ENCODE data around the gene ARHGAP32.
"Not testable (repeated sequence)": the region's sequence is repeated elsewhere in the genome, so short reads cannot be mapped to it uniquely, and the experiment has no call there.

ARHGAP32 gene

GRCh38 chr11:129006161-129006560, 186.0 kb downstream of the ARHGAP32 start:
- no peak overlapping the region for H3K4ac ChIP-seq (ENCODE audit: low read depth, low read length)
- no peak overlapping the region for H4K8ac ChIP-seq (ENCODE audit: low read depth, low read length)
- H4K91ac ChIP-seq (ENCODE audit: low read depth, low read length): no peak overlapping the region
- H3K23ac ChIP-seq (ENCODE audit: low read length): no peak overlapping the region
- no peaks in the 10 kb centered on the region for H3K79me2 ChIP-seq (ENCODE audit: control insufficient read depth, insufficient read depth, low read length, poor library complexity)
- no peak overlapping the region for H3K4me2 ChIP-seq (ENCODE audit: low read length)
- no peaks in the 10 kb centered on the region for H3K36me3 ChIP-seq (ENCODE audit: control insufficient read depth in 1 of 2, insufficient read depth in 2 of 2, low read length in 2 of 2)
- no peak overlapping the region for H2AFZ ChIP-seq (ENCODE audit: insufficient read depth, low read length, poor library complexity)
- no peak overlapping the region for H3K9ac ChIP-seq (ENCODE audit: low read length)
- H3K79me1 ChIP-seq (ENCODE audit: low read length): no peaks in the 10 kb centered on the region
- no peak overlapping the region for H2BK12ac ChIP-seq (ENCODE audit: low read length)
- no peaks in the 10 kb centered on the region for H3K27me3 ChIP-seq (ENCODE audit: insufficient read depth, low read length)
- H3K4me3 ChIP-seq (ENCODE audit: low read depth, low read length): no peak overlapping the region
- H3K27ac ChIP-seq (ENCODE audit: low read depth, low read length): no peak overlapping the region
- no peak overlapping the region for H2AK5ac ChIP-seq (ENCODE audit: low read length)
- H3K18ac ChIP-seq (ENCODE audit: low read length): no peak overlapping the region
- H2BK120ac ChIP-seq (ENCODE audit: insufficient read depth, low read length, poor library complexity): no peak overlapping the region
- no peak for DNase-seq
- WGBS (ENCODE audit: extremely low coverage, insufficient coverage, insufficient read length): no CpG with 5 or more reads among the region's 4 CpGs
- no peak overlapping the region for H2BK5ac ChIP-seq (ENCODE audit: low read depth, low read length, poor library complexity)
- H3K14ac ChIP-seq (ENCODE audit: low read length): no peak overlapping the region
- peaks cover 4% of the 10 kb centered on the region for H3K9me3 ChIP-seq (ENCODE audit: insufficient read depth, low read depth, low read length)
- no peaks in the 10 kb centered on the region for H3K4me1 ChIP-seq (ENCODE audit: control insufficient read depth in 1 of 2, insufficient read depth in 2 of 2, low read length in 2 of 2)
- no peak overlapping the region for H4K12ac ChIP-seq (ENCODE audit: low read depth, low read length)

- DNase-seq; H3K9ac ChIP-seq (ENCODE audit: low read length); H2AFZ ChIP-seq (ENCODE audit: insufficient read depth, low read length, poor library complexity); H4K8ac ChIP-seq (ENCODE audit: low read depth, low read length); H3K27me3 ChIP-seq (ENCODE audit: insufficient read depth, low read length); H2BK5ac ChIP-seq (ENCODE audit: low read depth, low read length, poor library complexity); H3K23ac ChIP-seq (ENCODE audit: low read length); H3K4me2 ChIP-seq (ENCODE audit: low read length); H2BK120ac ChIP-seq (ENCODE audit: insufficient read depth, low read length, poor library complexity); H3K4me3 ChIP-seq (ENCODE audit: low read depth, low read length); H4K91ac ChIP-seq (ENCODE audit: low read depth, low read length); H2AK5ac ChIP-seq (ENCODE audit: low read length); H3K18ac ChIP-seq (ENCODE audit: low read length); H2BK12ac ChIP-seq (ENCODE audit: low read length); H3K9me3 ChIP-seq (ENCODE audit: insufficient read depth, low read depth, low read length); H3K79me1 ChIP-seq (ENCODE audit: low read length); H3K36me3 ChIP-seq (ENCODE audit: control insufficient read depth in 1 of 2, insufficient read depth in 2 of 2, low read length in 2 of 2); H4K12ac ChIP-seq (ENCODE audit: low read depth, low read length); H3K79me2 ChIP-seq (ENCODE audit: control insufficient read depth, insufficient read depth, low read length, poor library complexity); H3K4ac ChIP-seq (ENCODE audit: low read depth, low read length); H3K14ac ChIP-seq (ENCODE audit: low read length); H3K4me1 ChIP-seq (ENCODE audit: control insufficient read depth in 1 of 2, insufficient read depth in 2 of 2, low read length in 2 of 2); H3K27ac ChIP-seq (ENCODE audit: low read depth, low read length): not testable (repeated sequence)
- WGBS (ENCODE audit: extremely low coverage, insufficient coverage, insufficient read length): no CpG with 5 or more reads among the region's 8 CpGs
Measured at GRCh38 chr11:128999165-128999564, 193.0 kb downstream of the ARHGAP32 start.

DNA sequence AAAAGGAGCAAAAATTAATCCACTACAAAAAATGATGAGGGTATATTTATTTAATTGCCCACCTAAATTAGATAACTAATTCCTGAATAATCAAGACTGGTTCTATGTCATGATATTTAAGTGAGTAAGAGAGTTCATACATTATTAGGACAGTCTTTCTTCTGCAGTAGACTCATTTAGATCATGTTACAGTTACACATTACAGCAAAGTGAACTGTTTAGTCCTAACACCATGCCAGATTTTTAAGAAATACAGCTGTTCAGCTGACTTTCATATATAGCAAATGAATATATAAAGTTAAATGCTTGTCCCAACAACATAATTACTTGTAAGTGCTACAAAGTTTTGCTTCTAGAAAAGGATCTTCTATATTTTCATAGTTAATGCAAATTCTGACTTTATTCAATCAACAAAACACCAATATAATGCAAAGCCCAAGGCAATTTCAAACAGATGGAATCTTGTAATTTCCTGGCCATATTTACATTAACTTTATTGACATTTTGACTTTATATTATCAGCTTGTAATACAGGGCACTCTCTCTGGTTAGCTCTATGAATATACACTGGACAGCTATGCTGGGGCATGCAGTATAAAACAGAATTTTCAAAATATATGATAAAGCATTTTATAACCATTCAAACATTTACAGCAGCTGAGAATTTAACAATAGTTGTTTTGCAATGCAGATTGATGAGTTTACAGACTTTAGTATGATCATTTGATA, 203.7 kb downstream of the ARHGAP32 start:
- Histone ChIP-seq H3K4ac (ENCODE audit: low read depth, low read length) (no peak overlapping the region), H2BK120ac (ENCODE audit: insufficient read depth, low read length, poor library complexity) (no peak overlapping the region), H3K36me3 (ENCODE audit: control insufficient read depth in 1 of 2, insufficient read depth in 2 of 2, low read length in 2 of 2) (peaks cover 0 to 2% of the 10 kb centered on the region in 2 experiments), H2AFZ (ENCODE audit: insufficient read depth, low read length, poor library complexity) (no peak overlapping the region), H3K27me3 (ENCODE audit: insufficient read depth, low read length) (no peaks in the 10 kb centered on the region), H3K9ac (ENCODE audit: low read length) (no peak overlapping the region), H4K8ac (ENCODE audit: low read depth, low read length) (no peak overlapping the region), H3K18ac (ENCODE audit: low read length) (no peak overlapping the region), H2BK12ac (ENCODE audit: low read length) (no peak overlapping the region), H3K23ac (ENCODE audit: low read length) (no peak overlapping the region), H3K79me2 (ENCODE audit: control insufficient read depth, insufficient read depth, low read length, poor library complexity) (no peaks in the 10 kb centered on the region), H3K79me1 (ENCODE audit: low read length) (no peaks in the 10 kb centered on the region), H3K4me1 (ENCODE audit: control insufficient read depth in 1 of 2, insufficient read depth in 2 of 2, low read length in 2 of 2) (no peaks in the 10 kb centered on the region), H2AK5ac (ENCODE audit: low read length) (no peak overlapping the region), H3K14ac (ENCODE audit: low read length) (no peak overlapping the region), H2BK5ac (ENCODE audit: low read depth, low read length, poor library complexity) (no peak overlapping the region), H3K4me2 (ENCODE audit: low read length) (no peak overlapping the region), H4K12ac (ENCODE audit: low read depth, low read length) (no peak overlapping the region), H3K9me3 (ENCODE audit: insufficient read depth, low read depth, low read length) (no peaks in the 10 kb centered on the region), H4K91ac (ENCODE audit: low read depth, low read length) (no peak overlapping the region), H3K4me3 (ENCODE audit: low read depth, low read length) (no peak overlapping the region), H3K27ac (ENCODE audit: low read depth, low read length) (no peak overlapping the region)
- DNase-seq: no peak

DNA sequence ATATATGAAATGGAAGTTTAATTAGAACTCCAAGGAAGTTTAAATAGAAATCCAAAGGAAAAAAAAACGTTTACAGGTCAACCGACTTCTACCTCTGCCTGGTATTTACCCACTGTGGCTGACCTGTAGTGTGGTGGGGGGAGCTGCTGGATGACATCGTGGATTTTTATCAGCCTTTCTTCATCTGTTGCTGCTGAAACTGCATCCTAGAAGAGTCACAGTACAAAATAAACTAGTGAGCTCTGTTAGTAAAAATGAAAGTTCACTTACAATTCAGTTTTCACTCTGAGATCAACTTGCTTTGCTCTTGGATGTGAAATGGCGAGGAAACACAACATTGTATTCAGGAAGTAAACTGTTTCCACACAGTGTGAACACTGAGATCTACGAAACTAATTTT, 206.2 kb downstream of the ARHGAP32 start:
- H3K36me3 ChIP-seq (ENCODE audit: control insufficient read depth in 1 of 2, insufficient read depth in 2 of 2, low read length in 2 of 2): peaks cover 6 to 11% of the 10 kb centered on the region in 2 experiments
- no peak overlapping the region for H2AK5ac ChIP-seq (ENCODE audit: low read length)
- H4K12ac ChIP-seq (ENCODE audit: low read depth, low read length): no peak overlapping the region
- H2BK5ac ChIP-seq (ENCODE audit: low read depth, low read length, poor library complexity): no peak overlapping the region
- H3K4ac ChIP-seq (ENCODE audit: low read depth, low read length): no peak overlapping the region
- WGBS (ENCODE audit: extremely low coverage, insufficient coverage, insufficient read length): no CpG with 5 or more reads among the region's 5 CpGs
- no peak overlapping the region for H3K27ac ChIP-seq (ENCODE audit: low read depth, low read length)
- H3K9me3 ChIP-seq (ENCODE audit: insufficient read depth, low read depth, low read length): no peaks in the 10 kb centered on the region
- H4K91ac ChIP-seq (ENCODE audit: low read depth, low read length): no peak overlapping the region
- H3K9ac ChIP-seq (ENCODE audit: low read length): no peak overlapping the region
- no peak overlapping the region for H3K4me2 ChIP-seq (ENCODE audit: low read length)
- no peak for DNase-seq
- H3K79me1 ChIP-seq (ENCODE audit: low read length): no peaks in the 10 kb centered on the region
- no peaks in the 10 kb centered on the region for H3K4me1 ChIP-seq (ENCODE audit: control insufficient read depth in 1 of 2, insufficient read depth in 2 of 2, low read length in 2 of 2)
- H3K27me3 ChIP-seq (ENCODE audit: insufficient read depth, low read length): no peaks in the 10 kb centered on the region
- H2AFZ ChIP-seq (ENCODE audit: insufficient read depth, low read length, poor library complexity): no peak overlapping the region
- no peak overlapping the region for H4K8ac ChIP-seq (ENCODE audit: low read depth, low read length)
- no peak overlapping the region for H3K18ac ChIP-seq (ENCODE audit: low read length)
- H2BK12ac ChIP-seq (ENCODE audit: low read length): no peak overlapping the region
- H2BK120ac ChIP-seq (ENCODE audit: insufficient read depth, low read length, poor library complexity): no peak overlapping the region
- H3K23ac ChIP-seq (ENCODE audit: low read length): no peak overlapping the region
- no peak overlapping the region for H3K14ac ChIP-seq (ENCODE audit: low read length)
- H3K4me3 ChIP-seq (ENCODE audit: low read depth, low read length): no peak overlapping the region
- H3K79me2 ChIP-seq (ENCODE audit: control insufficient read depth, insufficient read depth, low read length, poor library complexity): no peaks in the 10 kb centered on the region
